ENCODE measurements around the gene TUFT1. TPM values are rescaled to one million over a fixed set of nuclear protein-coding genes. Genes with fewer than 3 reads are reported as not detected.

The TUFT1 gene
- total and polyA plus RNA-seq, 4 donors, result 5.8 to 9.7 (median 6.4) TPM

- Histone ChIP-seq H3K27ac (ENCODE audit: low read depth, low read length) (no peak overlapping the region), H3K4me1 (ENCODE audit: control insufficient read depth, insufficient read depth, low read length) (no peaks in the 10 kb centered on the region), H3K27me3 (ENCODE audit: control insufficient read depth, insufficient read depth, low read length) (no peaks in the 10 kb centered on the region), H3K4me3 (ENCODE audit: low read depth, low read length) (no peak overlapping the region), H3K36me3 (ENCODE audit: control insufficient read depth, insufficient read depth, low read length) (peaks cover 24% of the 10 kb centered on the region), H3K9me3 (ENCODE audit: control insufficient read depth, insufficient read depth, low read length) (no peaks in the 10 kb centered on the region)
- DNase-seq (ENCODE audit: low read depth in 4 of 6, low spot score in 6 of 6), result no peak
- WGBS (ENCODE audit: insufficient coverage), result 93% methylated on average over 11 of the region's 12 CpGs
Observed at GRCh38 chr1:151574575-151575529, 34.7 kb downstream of the TUFT1 start.

GRCh38 chr1:151577173-151577572, 37.1 kb downstream of the TUFT1 start:
- Histone ChIP-seq H3K27me3 (ENCODE audit: control insufficient read depth, insufficient read depth, low read length) (no peaks in the 10 kb centered on the region), H3K9me3 (ENCODE audit: control insufficient read depth, insufficient read depth, low read length) (no peaks in the 10 kb centered on the region), H3K27ac (ENCODE audit: low read depth, low read length) (no peak overlapping the region), H3K4me3 (ENCODE audit: low read depth, low read length) (no peak overlapping the region), H3K4me1 (ENCODE audit: control insufficient read depth, insufficient read depth, low read length) (peaks cover 2% of the 10 kb centered on the region), H3K36me3 (ENCODE audit: control insufficient read depth, insufficient read depth, low read length) (peaks cover 26% of the 10 kb centered on the region)
- DNase-seq (ENCODE audit: low read depth in 4 of 6, low spot score in 6 of 6), result no peak
- WGBS (ENCODE audit: insufficient coverage), result 100% methylated on average over 1 of the region's 2 CpGs

DNA sequence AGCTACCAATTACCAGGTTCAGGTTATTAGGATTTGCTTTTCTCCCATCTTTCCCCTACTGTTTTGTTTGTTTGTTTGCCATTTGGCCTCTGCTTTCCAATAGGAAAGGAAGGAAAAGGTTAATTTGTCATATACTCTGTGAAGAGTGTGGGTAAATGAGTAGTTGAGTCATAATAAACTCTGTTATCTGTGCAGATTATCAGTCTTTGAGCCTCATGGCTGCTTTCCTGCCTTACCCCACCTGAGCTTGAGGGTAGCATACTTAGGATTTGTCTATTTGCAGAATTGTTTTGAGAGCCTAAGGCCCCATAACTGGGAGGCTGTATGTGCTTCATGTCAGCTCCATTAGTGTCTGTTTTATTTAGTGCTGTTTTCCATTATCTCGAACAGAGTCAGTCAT, 38.8 kb downstream of the TUFT1 start:
- DNase-seq (ENCODE audit: low read depth in 4 of 6, low spot score in 6 of 6), result no peak
- H3K4me3 ChIP-seq (ENCODE audit: low read depth, low read length), result no peak overlapping the region
- peaks cover 2% of the 10 kb centered on the region for H3K4me1 ChIP-seq (ENCODE audit: control insufficient read depth, insufficient read depth, low read length)
- no peaks in the 10 kb centered on the region for H3K9me3 ChIP-seq (ENCODE audit: control insufficient read depth, insufficient read depth, low read length)
- no peaks in the 10 kb centered on the region for H3K27me3 ChIP-seq (ENCODE audit: control insufficient read depth, insufficient read depth, low read length)
- peaks cover 27% of the 10 kb centered on the region for H3K36me3 ChIP-seq (ENCODE audit: control insufficient read depth, insufficient read depth, low read length)
- WGBS (ENCODE audit: insufficient coverage), result no CpG with 5 or more reads among the region's 1 CpG
- H3K27ac ChIP-seq (ENCODE audit: low read depth, low read length), result no peak overlapping the region

- 91% methylated on average over 4 of the region's 8 CpGs for WGBS (ENCODE audit: insufficient coverage)
- Histone ChIP-seq H3K9me3 (ENCODE audit: control insufficient read depth, insufficient read depth, low read length) (no peaks in the 10 kb centered on the region), H3K27me3 (ENCODE audit: control insufficient read depth, insufficient read depth, low read length) (no peaks in the 10 kb centered on the region), H3K36me3 (ENCODE audit: control insufficient read depth, insufficient read depth, low read length) (peaks cover 21% of the 10 kb centered on the region), H3K27ac (ENCODE audit: low read depth, low read length) (no peak overlapping the region), H3K4me3 (ENCODE audit: low read depth, low read length) (no peak overlapping the region), H3K4me1 (ENCODE audit: control insufficient read depth, insufficient read depth, low read length) (peaks cover 2% of the 10 kb centered on the region)
- DNase-seq (ENCODE audit: low read depth in 4 of 6, low spot score in 6 of 6), result no peak
Observed at GRCh38 chr1:151579436-151580225, 39.5 kb downstream of the TUFT1 start.

DNA sequence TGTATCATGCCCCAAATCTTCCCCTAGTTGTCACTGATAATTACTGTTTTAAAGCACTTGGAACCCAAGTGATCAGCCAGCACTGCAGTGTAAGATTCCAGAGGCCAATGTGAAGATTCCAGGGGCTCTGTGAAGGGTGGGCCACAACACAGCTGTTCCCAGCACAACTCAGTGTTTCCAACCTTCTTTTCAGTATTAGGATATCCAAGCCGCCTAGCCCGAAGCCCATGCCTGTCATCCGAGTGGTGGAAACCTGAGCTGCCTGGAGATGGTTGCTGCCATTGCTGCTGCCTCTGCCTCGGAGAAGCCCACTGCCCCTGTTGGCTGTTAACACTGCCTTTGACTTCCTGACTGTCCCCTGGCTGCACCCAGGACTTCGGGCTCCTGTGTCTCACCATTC, 41.3 kb downstream of the TUFT1 start:
- Histone ChIP-seq H3K9me3 (ENCODE audit: control insufficient read depth, insufficient read depth, low read length) (no peaks in the 10 kb centered on the region), H3K4me3 (ENCODE audit: low read depth, low read length) (no peak overlapping the region), H3K4me1 (ENCODE audit: control insufficient read depth, insufficient read depth, low read length) (peaks cover 2% of the 10 kb centered on the region), H3K36me3 (ENCODE audit: control insufficient read depth, insufficient read depth, low read length) (peaks cover 17% of the 10 kb centered on the region), H3K27me3 (ENCODE audit: control insufficient read depth, insufficient read depth, low read length) (no peaks in the 10 kb centered on the region), H3K27ac (ENCODE audit: low read depth, low read length) (no peak overlapping the region)
- WGBS (ENCODE audit: insufficient coverage), result 80% methylated on average over 5 of the region's 5 CpGs
- DNase-seq (ENCODE audit: low read depth in 4 of 6, low spot score in 6 of 6), result no peak

DNA sequence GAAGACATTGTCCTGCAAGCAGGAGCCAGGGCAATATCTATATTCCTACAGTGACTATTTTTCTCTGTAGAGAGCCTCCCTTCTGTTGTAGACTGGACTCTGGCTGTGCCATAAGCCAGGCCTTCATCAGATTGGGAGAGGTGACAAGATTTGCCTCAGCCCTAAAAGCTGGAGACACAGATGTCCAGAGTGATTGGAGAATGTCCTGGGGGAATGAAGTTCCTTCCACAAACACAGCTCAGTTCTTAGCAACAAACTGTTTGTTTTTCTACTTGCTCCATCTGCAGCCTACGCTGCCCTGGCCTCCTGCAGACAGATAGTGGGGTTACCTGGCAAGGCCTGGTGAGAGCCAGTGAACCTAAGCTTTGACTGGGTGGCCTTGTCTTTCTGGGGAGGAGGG, 41.8 kb downstream of the TUFT1 start:
- DNase-seq (ENCODE audit: low read depth in 4 of 6, low spot score in 6 of 6), result no peak
- Histone ChIP-seq H3K36me3 (ENCODE audit: control insufficient read depth, insufficient read depth, low read length) (peaks cover 17% of the 10 kb centered on the region), H3K4me3 (ENCODE audit: low read depth, low read length) (no peak overlapping the region), H3K9me3 (ENCODE audit: control insufficient read depth, insufficient read depth, low read length) (no peaks in the 10 kb centered on the region), H3K27ac (ENCODE audit: low read depth, low read length) (no peak overlapping the region), H3K27me3 (ENCODE audit: control insufficient read depth, insufficient read depth, low read length) (no peaks in the 10 kb centered on the region), H3K4me1 (ENCODE audit: control insufficient read depth, insufficient read depth, low read length) (peaks cover 2% of the 10 kb centered on the region)
- 50% methylated on average over 1 of the region's 1 CpG for WGBS (ENCODE audit: insufficient coverage)

DNA sequence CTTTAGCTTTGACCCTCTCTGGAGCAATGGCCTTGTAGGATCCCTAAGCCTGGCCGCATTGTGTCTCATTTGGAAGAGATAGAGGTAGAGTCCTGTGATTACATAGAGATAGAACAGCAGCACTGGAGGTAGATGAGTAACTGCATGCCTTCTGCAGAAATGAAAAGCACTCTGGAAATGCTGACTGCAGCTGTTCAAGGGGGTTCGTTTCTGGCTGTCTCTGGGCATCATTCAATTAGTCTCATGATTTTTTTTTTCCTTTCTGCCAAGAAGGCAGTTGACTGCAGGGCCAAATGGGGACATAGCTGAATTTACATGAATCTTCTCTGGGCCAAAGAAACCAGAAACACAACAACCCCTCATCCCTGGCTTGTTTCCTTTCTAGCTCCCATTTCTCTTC, 43.7 kb downstream of the TUFT1 start:
- DNase-seq (ENCODE audit: low read depth in 4 of 6, low spot score in 6 of 6), result peak in 1 of 6 donors; percentile 33
- no peak overlapping the region for H3K4me3 ChIP-seq (ENCODE audit: low read depth, low read length)
- WGBS (ENCODE audit: insufficient coverage), result 63% methylated on average over 2 of the region's 2 CpGs
- peaks cover 2% of the 10 kb centered on the region for H3K4me1 ChIP-seq (ENCODE audit: control insufficient read depth, insufficient read depth, low read length)
- H3K9me3 ChIP-seq (ENCODE audit: control insufficient read depth, insufficient read depth, low read length), result no peaks in the 10 kb centered on the region
- H3K36me3 ChIP-seq (ENCODE audit: control insufficient read depth, insufficient read depth, low read length), result peaks cover 17% of the 10 kb centered on the region
- no peak overlapping the region for H3K27ac ChIP-seq (ENCODE audit: low read depth, low read length)
- no peaks in the 10 kb centered on the region for H3K27me3 ChIP-seq (ENCODE audit: control insufficient read depth, insufficient read depth, low read length)

GRCh38 chr1:151584278-151584677, 44.2 kb downstream of the TUFT1 start:
- no peaks in the 10 kb centered on the region for H3K27me3 ChIP-seq (ENCODE audit: control insufficient read depth, insufficient read depth, low read length)
- H3K9me3 ChIP-seq (ENCODE audit: control insufficient read depth, insufficient read depth, low read length), result no peaks in the 10 kb centered on the region
- H3K4me3 ChIP-seq (ENCODE audit: low read depth, low read length), result no peak overlapping the region
- 51% methylated on average over 6 of the region's 6 CpGs for whole genome bisulfite sequencing (ENCODE audit: insufficient coverage)
- DNase-seq (ENCODE audit: low read depth in 4 of 6, low spot score in 6 of 6), result no peak
- H3K27ac ChIP-seq (ENCODE audit: low read depth, low read length), result no peak overlapping the region
- peaks cover 2% of the 10 kb centered on the region for H3K4me1 ChIP-seq (ENCODE audit: control insufficient read depth, insufficient read depth, low read length)
- peaks cover 17% of the 10 kb centered on the region for H3K36me3 ChIP-seq (ENCODE audit: control insufficient read depth, insufficient read depth, low read length)

DNA sequence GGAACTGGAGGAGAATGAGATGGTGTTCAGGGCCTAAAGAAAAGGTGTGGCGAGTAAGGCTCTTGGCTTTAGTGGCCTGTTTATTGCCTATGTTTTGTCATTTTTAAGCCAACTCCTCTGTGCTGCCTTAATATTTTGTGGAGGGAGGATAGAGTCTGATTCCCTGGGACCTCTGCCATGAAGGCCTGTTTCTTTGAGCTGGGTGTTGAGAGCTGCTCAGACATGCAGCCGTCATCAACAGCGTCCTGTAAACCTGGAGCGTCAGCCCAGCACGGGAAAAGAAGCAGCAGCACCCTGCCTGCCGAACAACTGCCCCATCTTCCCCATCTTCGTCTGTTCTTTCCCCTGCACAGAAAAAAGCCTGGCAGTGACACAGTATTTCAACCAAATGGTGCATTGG, 44.7 kb downstream of the TUFT1 start:
- Histone ChIP-seq H3K27me3 (ENCODE audit: control insufficient read depth, insufficient read depth, low read length) (no peaks in the 10 kb centered on the region), H3K4me3 (ENCODE audit: low read depth, low read length) (no peak overlapping the region), H3K9me3 (ENCODE audit: control insufficient read depth, insufficient read depth, low read length) (no peaks in the 10 kb centered on the region), H3K4me1 (ENCODE audit: control insufficient read depth, insufficient read depth, low read length) (peaks cover 2% of the 10 kb centered on the region), H3K36me3 (ENCODE audit: control insufficient read depth, insufficient read depth, low read length) (peaks cover 14% of the 10 kb centered on the region), H3K27ac (ENCODE audit: low read depth, low read length) (no peak overlapping the region)
- 72% methylated on average over 7 of the region's 7 CpGs for WGBS (ENCODE audit: insufficient coverage)
- DNase-seq (ENCODE audit: low read depth in 4 of 6, low spot score in 6 of 6), result peak in 1 of 6 donors; percentile 41
